ENCODE results near the gene NUDT5. TPM values are rescaled to one million over a fixed set of nuclear protein-coding genes. Genes with fewer than 3 reads are reported as not detected.
"Not testable (repeated sequence)": the region's sequence is repeated elsewhere in the genome, so short reads cannot be mapped to it uniquely, and the experiment has no call there.

Gene NUDT5
- 20.4 TPM for polyA plus RNA-seq (ENCODE audit: insufficient read length)

DNA sequence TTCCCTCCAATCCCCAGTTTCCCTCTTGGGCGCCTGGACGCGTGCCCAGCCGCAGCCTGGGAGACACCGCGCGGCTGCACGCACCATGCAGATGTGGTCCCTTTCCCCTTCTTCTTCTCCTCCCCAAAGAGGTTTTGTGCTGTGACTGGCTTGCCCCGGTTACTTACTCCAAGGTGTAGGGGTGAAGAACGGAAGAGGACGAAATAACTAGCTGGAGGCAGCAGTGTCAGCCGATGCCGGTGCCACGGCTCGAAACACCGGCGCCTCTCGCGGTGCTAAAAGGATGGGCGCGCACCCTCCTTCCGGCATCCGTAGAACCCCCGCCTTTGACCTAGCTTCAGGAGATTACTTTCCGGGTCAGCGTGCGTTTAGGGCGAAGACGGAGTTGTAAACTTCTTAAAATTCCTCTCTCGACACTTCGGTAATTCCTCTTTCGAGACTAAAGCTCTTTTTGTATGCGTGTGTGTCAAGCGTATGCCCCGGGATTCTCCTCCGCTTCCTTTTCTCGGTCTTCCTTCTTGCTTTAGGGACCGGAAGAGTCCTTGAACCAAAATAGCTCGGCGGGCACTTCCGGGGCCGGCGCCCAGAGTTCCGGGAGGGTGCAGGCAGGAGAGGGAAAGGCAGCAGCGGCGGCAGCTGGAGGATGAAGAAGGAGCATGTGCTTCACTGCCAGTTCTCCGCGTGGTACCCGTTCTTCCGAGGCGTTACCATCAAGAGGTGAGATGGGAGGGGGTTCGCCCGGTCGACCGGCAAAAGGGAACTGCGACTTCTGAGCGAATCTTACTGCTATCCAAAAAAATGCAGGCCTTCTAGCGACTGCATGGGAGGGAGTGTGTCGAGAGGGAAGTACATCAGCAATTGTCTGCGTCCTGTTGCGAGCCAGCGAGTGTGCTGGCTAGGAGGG lies at the start of gene NUDT5, which contains the start of gene CDC123:
Gene NUDT5, minus strand, starts transcription at position 289 of the 904 bp plus-strand sequence. CDS start 9,600 bp downstream, outside the sequence.
Gene CDC123, plus strand, starts transcription at position 586 of the 904 bp plus-strand sequence. Its CDS starts 58 bp downstream, at position 644.
- peak; percentile 92 for DNase-seq

DNA sequence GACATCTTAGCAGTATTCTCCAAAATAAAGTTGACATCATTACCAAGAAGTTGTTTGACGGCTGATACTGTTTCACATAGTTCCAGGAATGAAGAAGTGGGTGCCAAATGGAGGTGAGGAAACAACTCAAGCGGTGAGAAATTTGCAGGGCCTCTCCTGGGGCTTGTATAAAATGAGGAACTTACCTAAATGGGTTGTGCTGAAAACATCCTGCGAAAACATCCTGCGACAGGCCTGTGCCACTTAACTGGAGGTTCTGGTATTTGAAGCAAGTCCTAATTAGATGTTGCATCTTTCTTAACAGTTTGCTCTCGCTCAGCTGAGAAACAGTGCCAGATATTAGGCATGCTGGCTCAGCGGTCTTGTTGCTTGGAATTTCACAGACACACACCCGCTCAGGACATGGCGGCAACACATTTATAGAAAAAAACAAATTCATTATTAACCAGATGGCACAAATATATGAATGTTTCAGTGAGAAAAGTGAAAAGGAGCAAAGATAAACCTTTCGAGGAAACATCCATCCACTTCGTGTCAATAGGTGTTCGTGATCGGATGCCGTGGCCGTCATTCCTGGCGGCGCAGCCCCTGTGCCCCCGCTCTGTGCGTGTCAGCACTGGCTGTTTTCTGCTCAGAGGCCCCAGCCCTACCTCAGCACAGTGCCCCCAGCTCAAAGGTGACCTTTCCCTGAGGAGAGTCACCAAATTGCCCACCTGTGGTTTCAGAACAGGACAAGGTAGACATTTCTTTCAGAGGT lies 48.4 kb upstream of the NUDT5 start:
- DNase-seq, result no peak

DNA sequence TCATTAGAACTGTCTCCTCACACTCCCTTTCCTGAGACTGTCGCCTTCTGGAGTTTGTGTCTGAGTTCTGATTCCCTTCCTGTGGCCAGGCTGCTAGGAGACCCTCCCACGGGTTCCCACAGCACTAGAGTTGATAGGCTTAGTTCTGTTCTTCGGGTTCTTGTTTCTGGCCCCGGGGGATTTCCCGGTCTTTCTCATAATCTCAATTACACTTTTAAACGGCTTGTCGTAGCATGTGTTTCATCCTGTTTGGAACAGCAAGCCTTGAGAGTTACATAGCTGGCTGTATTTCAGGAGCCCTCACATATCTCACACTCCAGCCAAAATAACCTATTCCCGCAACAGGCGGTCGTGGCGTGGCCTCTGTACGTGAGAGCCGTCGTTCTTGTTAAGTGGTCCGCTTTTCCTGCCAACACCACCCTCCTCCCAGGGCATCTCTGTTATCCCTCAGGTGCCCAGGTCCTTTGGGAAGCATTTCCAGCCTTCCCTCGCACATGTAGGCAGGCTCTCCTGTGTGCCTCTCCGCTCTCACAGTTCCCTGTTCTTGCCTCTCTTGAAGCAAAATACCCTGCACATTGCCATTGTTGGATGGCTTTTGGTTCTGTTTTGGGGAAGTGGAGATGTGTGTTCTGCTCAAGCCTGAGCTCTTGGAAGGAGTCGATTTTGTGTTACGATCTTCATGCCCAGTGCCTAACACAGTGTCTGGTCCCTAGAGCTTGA lies 46.3 kb upstream of the NUDT5 start:
- no peak for DNase-seq

DNA sequence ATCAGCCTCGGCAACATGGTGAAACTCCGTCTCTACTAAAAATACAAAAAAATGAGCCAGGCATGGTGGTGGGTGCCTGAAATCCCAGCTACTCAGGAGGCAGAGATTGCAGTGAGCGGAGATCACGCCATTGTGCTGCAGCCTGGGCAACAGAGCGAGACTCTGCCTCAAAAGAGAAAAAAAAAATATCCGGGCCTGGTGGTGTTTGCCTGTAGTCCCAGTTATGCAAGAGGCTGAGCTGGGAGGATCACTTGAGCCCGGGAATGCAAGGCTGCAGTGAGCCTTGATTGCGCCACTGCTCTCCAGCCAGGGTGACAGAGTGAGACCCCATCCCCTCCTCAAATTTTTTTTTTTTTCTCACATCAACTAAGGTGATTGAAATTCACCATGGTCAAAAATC lies 43.1 kb upstream of the NUDT5 start:
- DNase-seq, result no peak

DNA sequence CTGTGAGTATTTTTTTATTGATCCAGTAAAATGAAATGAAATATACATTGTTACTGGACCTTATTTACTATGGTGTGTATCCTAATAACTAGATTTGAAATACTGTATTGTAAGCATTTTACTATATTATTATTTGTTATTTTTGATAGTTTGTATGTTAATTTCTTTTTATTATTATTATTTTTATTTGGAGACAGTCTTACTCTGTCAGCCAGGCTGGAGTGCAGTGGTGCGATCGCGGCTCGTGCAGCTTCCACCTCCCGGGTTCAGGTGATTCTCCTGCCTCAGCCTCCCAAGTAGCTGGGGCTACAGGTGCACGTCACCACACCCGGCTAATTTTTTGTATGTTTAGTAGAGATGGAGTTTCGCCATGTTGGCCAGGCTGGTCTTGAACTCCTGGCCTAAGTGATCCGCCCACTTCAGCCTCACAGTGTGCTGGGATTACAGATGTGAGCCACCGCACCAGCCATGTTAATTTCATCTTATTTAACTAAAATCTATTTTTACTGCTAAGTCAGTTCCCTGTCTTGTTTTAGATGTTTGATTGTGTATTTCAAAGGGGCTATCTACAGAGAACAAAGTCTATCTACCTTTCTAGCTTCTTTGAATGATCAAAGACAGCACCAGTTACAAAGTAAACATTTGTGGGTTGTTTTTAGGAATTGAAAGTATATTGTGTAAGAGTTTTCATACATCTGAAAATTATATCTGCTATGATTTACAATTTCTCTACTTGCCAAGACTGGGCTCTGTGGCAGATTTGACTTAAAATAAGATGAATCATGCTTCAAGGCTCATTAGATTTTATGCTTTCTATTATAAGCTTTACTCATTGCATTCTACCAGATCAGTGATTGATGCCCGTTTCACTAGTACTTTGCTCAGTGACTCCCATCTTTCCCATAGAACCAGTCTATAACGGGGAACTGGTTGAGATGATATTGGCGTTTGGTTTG lies 41.9 kb upstream of the NUDT5 start:
- DNase-seq, result no peak

DNA sequence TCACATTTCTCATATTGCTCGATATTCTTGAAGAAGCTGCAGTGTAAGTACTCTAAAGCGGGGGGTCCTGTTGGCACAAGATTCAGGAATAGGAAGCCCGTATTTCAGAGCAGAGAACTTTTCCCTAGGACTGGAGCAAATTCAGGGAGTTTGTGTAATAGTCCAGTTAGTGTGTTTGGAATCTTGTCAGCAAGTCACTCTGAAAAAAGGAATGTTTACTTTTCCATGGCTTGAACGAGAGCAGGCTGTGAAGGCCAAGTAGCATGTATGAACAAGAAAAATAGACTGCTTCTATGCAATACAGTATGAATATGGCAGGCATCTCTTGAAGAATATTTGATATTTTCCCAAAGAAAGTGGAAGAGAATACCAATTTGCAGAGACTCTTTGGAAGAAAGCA lies 40.1 kb upstream of the NUDT5 start:
- no peak for DNase-seq

DNA sequence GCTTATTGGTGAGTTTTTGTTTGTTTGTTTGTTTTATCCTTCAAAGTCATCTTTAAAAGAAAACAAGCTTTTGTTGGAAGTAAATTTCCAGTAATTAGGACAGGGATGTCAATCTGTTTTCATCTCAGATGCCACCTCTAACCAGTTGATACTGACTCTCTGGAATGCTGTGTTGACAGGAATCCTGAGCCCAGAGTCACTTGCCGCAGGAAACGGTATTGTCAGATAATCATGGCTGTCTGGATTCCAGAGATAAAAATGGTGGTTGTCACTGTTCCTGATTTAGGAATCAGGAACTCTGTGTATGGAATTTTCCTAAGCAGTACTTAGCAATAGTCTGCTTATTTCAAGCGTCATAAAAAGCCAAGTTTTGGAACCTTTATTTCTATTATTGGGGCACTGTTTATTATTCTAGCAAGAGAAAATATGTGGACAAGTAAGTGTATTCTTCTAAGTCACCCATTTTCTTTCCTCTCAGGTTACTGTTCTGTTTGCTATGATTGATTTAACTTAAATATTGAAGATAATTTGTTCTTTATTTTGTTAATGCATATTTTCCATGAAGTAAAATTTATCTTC lies 39.5 kb upstream of the NUDT5 start:
- DNase-seq, result no peak

DNA sequence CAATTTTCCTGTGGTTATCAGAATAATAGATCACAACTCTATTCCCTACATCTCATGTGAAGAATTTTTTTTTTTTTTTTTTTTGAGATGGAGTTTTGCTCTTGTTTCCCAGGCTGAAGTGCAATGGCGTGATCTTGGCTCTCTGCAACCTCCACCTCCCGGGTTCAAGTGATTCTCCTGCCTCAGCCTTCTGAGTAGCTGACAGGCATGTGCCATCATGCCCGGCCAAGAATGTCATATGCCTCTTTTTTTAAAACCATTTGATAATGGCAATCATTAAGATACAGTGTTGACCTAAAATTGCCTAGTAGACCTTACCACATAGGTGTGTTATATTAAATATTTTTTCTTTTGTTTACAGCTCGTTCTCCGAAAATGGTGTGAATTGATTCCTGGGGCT lies 39.0 kb upstream of the NUDT5 start:
- DNase-seq, result not testable (repeated sequence)

DNA sequence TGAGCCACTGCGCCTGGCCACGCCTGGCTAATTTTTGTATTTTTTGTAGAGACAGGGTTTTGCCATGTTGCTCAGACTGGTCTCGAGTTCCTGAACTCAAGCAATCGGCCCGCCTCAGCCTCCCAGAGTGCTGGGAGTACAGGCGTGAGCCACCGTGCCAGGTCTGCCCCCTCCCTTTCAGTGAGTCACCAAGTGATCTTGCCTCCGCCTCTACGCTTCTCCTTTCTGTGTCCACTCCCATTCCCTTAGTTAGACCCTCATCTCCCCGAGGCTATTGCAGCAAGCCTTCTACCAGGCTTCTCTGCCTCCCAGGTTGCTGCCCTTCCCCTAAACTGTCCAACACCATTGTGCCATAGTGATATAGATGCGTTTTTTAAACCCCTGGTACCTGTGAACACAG lies 33.2 kb upstream of the NUDT5 start:
- no peak for DNase-seq

DNA sequence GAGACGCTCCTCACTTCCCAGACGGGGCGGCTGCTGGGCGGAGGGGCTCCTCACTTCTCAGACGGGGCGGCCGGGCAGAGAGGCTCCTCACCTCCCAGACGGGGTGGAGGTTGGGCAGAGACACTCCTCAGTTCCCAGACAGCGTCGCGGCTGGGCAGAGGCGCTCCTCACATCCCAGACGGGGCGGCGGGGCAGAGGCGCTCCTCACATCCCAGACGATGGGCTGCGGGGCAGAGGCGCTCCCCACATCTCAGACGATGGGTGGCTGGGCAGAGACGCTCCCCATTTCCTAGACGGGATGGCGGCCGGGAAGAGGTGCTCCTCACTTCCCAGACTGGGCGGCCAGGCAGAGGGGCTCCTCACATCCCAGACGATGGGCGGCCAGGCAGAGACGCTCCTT lies 30.7 kb upstream of the NUDT5 start:
- not testable (repeated sequence) for DNase-seq

DNA sequence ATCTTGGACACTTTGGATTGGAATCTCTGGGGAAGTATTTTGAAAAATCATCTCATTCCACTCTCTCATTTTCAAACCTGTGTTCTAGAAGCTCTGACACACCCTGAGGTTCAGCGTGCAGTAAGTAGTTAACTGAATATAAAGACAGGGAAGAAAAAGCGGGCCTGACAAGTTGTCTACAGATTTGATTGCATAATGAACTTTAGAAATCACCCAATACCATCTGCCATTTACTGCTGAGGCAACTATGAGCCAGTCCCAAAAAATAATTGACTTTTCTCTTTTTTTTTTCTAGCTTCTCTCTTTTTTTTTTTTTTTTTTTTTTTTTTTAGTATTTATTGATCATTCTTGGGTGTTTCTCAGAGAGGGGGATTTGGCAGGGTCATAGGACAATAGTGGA lies 29.8 kb upstream of the NUDT5 start:
- DNase-seq, result no peak

DNA sequence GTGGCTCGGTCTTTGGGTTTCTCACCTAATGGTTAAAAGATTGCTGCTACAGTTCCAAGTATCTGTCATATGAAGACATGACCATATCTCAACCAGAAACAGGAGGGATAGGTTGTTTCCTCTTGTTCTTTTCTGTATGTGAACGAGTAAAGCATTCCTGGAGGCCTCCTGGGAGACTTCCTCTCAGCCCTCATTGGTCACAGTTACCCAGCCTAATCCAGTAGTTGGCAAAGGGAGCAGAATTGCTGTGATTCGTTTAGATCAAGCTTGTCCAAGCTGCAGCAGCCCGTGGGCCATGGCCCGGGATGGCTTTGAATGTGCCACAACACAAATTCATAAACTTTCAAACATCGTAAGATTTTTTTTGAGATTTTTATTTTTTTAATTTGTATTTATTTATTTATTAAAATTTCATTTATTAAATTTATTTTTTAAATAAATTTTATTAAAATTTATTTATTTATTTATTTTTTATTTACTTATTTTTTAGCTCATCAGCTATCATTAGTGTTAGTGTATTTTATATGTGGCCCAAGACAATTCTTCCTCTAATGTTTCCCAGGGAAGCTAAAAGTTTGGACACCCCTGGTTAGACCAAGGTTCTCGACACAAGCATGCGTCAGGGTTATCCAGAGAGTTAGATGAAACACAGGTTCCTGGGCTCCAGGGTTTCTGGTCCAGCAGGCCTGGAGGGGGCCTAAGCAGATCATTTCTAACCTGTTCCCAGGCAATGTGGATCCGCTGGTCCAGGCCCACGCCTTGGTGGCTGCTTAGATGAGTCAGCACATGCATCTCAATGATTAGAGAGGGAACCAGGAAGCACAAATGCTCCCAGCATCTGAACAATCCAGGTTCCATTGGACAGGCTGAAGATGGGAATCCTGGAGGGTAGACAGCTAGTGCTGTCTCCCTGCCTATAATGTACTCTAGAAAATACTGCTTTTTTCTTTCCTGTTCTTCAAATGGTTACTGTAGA lies 25.9 kb upstream of the NUDT5 start:
- DNase-seq, result no peak

DNA sequence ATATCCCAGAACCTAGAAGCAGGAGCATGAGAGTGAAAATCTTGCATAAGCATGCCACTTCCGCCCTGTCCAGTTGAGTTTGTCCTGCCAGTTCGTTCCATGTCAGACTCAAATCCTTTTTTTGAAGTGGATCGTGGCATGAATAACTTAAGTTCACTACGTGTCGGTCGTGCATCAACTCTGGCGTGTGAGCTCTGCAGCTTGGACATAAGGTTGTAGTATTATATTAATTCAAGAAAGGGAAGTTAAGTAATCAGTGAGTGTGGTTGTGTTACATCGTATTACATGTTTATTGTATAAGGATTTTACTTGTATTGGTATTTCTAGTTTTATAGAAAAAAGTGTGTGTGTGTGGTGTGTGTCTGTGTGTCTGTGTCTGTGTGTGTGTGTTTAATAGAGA lies 23.3 kb upstream of the NUDT5 start:
- no peak for DNase-seq

DNA sequence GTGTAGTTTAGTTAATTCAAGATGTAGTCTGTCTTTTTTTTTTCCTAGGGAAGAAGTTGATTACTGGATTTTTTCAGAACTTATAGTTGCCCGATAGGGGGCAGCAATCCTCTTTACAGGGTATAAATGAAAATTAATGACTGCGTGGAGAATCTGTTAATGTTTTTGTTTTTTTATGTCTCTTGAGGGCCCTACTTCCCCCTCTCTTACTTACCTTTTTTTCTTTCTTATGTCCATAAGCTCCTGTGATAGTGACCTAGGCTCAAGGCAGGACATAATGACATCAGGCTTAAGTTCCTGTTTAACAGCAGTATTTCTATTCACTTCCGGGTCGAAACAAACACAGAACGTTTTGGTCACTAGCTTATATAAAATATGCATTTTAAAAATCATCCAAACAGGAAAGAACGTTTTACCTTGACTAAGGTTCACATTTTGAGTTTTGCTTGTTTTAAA lies 19.1 kb upstream of the NUDT5 start:
- no peak for DNase-seq

DNA sequence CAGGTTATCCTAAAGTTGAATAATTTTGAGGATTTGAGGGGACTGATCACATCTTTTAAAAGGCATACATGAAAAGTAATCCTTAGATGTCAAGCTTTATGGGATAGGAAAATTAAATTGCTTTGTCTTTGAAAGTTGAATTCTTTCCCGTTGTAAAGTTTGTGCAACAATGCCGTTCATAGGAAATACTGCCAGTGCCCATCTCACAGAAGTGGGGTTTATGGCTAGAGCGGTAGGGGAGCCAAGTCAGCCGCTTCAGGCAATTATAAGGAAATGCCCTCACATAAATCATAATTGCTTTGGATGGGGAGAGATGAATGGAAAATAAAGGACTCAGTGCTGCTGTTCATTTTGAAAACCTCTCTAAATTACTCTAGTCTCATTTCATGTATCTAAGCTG lies 18.4 kb upstream of the NUDT5 start:
- DNase-seq, result no peak

DNA sequence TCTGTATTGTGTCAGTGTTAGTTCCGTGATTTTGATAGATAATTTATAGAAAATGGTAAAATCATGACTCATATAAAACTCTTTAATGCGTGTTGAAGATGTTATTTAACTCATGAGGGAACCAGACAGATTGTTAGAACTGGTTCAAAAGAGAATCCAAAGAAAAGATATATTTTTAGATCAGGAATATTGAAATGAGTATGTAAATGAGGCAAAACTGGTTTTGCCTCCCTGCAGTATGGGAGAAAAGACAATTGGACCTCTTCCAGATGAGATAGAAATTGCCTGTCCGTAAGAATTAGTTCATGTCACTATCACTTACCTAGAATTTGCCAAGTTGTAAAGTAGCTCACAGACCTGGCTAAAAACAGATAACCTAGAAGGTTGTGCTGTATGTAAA lies 17.9 kb upstream of the NUDT5 start:
- no peak for DNase-seq

DNA sequence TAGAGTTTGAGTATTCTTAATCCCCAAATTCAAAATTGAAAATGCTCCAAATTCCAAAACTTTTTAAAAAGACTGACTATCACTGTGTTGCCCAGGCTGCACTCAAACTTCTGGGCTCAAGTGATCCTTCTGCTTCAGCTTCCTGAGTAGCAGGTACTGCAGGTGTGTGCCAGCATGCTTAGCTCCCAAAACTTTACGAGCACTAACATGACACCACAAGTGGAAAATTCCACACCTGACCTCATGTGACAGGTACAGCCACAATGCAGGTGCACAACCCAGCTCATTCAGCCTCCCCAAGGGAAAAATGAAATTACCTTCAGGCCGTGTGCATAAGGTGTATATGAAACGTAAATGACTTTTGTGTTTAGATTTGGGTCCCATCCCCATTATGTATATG lies 16.8 kb upstream of the NUDT5 start:
- DNase-seq, result no peak

DNA sequence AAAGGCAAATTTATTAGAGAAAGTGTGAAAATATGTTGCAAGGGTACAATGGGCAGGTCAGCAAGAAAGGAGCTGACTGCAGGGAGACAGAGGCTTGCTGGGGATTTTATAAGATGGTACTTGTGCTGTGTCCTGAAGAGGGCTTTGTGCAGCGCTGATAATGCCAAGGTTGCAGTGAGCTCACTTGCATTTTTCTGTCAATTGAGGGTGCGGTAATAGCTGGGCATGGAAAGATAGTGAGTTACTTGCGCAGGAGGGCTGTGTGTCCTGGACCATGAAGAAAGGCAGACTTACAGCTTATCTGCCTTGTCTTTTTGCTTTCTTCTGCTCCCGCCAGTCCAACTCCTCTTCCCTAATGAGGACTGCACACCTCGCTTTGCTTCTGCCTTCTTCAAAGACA lies 12.8 kb upstream of the NUDT5 start:
- DNase-seq, result no peak

DNA sequence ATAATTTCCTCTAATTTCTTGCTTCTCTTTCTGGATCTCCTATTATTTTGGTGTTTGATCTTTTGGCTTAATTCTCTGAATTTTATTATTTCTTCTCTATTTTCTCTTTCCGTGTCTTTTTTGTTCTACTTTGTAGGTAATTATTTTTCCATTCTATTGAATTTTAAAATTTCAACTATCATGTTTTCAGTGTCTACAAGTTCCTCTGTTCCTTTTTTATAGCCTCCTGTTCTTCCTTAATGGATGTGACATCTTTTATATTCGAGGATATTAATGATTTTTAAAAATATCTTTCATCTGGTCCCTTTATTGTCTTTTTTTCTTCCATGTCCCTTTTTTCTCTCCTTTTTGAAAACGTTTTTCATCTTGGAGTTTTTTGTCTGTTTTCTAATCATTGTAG lies 11.4 kb upstream of the NUDT5 start:
- no peak for DNase-seq

DNA sequence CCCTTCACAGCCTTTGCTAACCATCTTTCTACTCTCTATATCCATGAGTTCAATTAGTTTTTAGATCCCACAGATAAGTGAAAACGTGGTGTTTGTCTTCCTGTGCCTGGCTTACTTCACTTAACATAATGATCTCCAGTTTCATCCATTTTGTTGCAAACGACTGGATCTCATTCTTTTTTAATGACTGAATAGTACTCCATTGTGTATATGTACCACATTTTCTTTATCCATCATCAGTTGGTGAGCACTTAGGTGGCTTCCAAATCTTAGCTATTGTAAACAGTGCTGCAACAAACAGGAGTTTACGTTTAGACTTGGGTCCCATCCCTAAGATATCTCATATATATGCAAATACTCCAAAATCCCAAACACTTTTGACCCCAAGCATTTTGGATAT lies 9.4 kb upstream of the NUDT5 start:
- DNase-seq, result no peak
